Inferior parietal cortex (tissue), 1 donor: ENCODE data around the gene BAIAP2.
"Not testable (repeated sequence)": the region's sequence is repeated elsewhere in the genome, so short reads cannot be mapped to it uniquely, and the experiment has no call there.

Source experiments
- DNase-seq: peaks from one replicate; pipeline ENCODE4 v3.0.0-alpha.2; 2016; ENCODE audit errors: extremely low spot score

The BAIAP2 gene

DNA sequence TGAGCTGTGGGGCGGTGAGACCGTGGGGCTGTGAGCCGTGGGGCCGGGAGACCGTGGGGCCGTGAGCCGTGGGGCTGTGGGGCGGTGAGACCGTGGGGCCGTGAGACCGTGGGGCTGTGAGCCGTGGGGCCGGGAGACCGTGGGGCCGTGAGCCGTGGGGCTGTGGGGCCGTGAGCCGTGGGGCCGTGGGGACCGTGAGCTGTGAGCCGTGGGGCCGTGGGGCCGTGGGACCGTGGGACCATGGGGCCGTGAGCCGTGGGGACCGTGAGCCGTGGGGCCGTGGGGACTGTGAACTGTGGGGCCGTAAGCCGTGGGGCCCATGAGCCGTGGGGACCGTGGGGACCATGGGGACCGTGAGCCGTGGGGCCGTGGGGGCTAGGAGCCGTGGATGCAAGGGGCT lies 105.7 kb downstream of the BAIAP2 start:
- DNase-seq, result no peak

DNA sequence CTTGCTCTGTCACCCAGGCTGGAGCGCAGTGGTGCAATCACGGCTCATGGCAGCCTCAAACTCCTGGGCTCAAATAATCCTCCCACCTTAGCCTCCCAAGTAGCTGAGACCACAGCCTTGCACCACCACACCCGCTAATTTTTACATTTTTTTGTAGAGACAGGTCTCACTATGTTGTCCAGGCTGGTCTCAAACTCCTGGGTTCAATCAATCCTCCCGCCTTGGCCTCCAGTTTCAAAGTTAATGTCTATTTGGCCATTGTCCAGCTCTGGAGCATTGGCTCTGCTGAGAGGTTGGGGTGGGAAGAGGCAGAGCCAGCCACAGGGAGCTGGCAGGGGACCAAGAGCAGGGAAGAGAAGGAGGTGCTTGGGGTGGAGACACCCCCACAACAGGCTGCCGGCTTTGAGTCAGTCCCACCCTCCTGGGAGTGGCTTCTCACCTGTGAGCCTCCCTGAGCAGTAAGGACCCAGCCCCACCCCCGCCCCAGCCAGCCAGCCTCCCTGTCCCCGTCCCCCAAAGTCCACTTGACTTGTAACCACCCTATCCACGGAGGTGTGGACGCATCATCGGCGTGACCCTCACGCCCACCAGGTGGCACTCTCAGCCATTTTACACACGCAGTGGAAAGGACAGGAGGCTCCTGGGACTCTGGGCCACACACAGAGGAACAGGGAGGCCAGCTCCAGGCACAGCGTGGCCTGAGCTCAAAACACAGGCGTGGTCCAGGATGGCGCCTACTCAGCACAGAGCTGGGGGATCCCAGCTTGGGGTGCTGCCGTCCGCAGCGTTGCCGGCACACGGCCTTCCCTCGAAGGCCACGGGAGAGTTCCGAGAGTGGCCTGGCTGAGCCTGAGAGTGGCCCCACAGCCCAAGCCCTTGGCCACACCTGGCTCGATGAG lies 107.6 kb downstream of the BAIAP2 start:
- peak; percentile 87 for DNase-seq

DNA sequence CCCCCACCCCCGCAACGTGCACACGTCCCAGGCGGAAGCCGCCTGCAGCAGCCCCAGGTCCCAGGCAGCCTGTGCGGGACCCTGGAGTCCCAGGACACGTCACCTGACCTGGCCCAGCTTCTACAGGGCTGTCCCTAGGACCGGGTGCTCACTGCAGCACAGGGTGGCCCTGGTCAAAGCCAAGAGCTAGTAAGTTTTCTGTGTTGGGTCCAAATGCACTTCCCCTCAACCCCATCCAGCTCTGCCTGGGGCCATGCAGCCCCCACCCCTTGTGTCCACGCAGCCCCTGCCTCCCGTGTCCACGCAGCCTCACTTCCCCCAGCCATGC lies 108.2 kb downstream of the BAIAP2 start:
- no peak for DNase-seq

DNA sequence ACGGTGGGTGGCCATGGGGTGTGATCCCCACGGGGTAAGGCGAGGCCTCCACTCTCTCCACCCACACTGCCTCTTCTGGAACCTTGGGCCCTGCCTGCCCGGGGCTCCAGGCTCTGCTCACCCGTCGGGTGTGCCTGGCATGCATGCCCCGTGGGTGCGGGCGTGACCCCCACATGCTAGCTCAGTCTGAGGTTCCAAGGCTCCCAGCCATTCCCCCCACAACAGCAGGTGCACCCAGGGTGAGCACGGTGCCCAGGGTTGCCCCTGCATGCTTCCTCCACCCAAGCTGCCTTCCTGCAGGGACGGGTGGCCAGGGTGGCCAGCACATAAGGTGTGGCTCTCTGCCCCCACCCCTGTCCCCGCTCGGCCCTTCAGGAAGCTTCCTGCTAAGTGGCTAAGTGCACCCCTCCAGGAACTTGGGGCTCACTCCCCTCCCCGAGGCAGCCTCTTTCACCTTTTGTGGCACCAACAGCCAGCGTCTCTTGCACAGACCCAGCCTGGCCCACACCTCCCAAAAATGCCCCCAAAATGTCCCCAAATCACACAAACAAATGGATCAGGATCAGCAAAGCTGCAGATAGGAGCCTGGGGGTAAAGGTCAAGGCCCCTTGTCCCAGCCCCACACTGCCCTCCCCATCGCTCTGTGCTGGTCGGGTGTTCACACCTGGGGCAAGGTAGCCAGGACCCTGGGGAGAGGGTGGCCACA lies 108.9 kb downstream of the BAIAP2 start:
- no peak for DNase-seq

DNA sequence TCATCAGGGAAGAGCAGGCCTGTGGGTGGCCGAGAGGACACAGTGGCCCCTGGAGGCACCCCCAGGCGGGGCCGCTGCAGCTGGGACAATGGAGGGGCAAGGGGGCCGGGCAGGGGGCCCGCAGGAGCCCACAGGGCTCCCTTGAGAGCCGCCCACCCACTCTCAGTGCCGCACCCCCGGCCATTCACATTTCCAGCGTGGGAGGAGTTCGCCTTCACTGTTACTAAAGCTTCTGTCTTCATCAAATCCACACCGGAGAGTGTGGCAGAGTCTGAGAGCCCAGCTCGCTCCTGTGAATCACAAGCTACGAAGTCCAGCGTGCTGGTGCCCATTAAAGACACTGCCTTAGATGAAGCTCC lies 109.5 kb downstream of the BAIAP2 start:
- DNase-seq, result no peak

DNA sequence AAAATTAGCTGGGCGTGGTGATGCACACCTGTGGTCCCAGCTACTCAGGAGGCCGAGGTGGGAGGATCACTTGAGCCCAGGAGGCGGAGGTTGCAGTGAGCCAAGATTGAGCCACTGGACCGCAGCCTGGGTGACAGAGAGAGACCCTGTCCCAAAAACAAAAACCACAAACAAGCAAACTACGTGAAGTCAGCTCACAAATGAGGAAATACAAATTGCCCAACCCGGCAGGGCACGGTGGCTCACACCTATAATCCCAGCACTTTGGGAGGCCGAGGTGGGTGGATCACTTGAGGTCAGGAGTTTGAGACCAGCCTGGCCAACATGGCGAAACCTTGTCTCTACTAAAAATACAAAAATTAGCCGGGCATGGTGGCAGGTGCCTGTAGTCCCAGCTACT lies 111.3 kb downstream of the BAIAP2 start:
- DNase-seq, result not testable (repeated sequence)

DNA sequence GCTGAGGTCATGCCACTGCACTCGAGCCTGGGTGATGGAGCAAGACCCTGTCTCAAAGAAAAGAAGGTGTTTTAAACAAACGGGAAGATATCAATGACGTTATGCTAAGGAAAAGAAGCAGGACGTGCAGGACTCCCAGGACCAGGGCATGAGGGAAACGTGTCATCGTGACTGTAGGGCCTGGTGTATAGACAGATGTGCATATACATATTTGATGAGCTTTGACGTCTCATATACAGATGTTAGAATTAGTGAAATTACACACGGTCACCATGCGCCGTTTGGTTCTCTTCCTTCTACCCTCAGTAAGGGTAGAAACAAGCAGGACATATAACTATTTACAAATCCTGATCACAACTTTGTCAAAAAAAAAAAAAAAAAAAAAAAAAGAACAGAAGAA lies 112.8 kb downstream of the BAIAP2 start:
- DNase-seq, result no peak

DNA sequence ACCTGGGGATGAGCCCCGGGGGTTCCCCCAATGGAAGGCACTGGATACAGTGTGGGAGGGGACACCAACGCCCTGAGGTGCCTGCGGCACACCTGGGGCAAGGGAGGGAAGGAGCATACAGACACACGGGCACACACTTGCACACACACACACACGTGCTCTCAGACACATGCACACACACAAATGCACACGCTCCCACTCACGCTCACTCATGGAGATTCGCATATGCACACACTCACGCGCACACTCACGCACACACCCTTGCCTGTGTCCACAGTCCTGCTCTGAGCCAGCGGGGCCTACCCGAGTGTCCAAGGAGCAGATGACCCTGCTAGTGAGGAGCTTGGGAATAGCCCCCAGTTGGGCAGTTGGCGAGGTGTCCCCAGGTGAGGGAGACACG lies 113.6 kb downstream of the BAIAP2 start:
- no peak for DNase-seq

DNA sequence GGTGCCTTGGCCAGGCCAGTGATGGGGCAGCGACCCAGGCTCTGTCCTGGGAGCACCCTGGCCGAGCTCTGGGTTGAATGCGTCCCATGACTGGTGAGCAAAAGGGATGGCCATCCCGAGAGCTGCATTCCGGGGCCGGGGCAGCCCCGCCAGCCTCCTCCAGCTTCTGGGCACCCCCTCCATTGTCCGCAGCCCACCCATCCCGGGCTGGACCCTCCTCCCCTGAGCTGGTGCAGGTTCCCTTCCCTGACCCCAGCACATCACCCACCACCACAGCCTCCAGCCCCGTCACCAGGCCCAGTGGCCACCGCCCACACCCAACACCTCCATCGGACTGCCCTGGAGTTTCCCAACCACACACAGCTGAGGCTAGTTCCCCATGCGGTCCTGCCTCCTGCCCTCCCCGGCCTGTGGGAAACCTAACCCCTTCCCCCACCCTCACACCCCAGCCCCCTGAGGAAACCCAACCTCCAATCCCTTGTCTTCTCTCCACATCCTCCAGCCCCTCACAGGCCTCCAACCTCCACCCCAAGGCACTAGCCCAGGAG lies 114.1 kb downstream of the BAIAP2 start:
- no peak for DNase-seq

DNA sequence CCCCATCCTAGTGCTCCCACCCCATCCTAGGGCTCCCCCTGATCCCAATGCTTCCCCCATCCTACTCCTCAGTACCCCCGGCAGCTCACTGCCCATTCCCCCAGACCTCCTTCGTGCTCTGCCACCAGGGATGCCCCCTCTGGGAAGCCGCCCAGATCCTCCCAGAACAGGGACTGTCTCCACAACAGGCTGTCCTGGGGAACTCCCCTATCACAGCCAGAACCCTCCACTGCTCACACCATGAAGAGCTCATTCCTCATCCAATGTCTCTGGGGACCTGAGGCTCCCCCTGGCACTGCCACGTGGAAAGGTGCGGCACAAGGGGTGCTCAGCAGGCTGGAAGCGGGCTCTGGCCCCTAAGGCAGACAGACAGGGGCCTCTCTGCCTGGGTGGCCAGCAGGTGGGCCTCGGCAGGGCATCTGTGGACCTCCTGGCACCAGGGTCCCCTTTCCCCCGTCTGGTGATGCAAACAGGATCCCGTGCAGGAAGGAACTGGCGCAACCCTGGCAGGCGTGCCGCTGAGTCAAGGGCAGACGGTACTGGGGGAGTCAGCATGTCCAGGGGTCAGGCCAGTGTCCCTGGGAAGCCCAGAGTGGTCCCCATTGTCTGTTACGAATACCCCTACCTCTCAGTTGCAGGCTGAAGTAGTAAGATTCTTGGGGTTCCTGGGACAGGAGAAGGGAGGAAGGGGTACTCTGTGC lies 115.6 kb downstream of the BAIAP2 start:
- no peak for DNase-seq

DNA sequence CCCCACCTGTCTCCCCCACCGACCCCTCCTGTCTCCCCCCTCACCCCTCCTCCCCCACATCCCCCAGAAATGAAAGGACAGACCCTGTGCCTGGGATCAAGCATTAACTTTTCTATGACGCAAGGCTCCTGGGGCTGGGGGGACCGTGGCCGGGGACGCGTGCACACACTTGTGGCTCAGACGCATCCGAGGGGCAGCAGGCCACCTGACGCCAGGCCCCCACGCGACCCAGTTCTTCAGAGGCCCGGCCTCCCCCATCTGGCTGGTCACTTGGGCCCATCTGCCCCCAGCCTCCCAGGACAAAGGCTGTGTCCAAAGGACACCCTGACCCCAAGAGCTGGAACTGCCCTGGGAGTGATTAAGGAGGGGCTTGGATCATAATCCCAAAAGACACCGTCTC lies 116.3 kb downstream of the BAIAP2 start:
- no peak for DNase-seq

DNA sequence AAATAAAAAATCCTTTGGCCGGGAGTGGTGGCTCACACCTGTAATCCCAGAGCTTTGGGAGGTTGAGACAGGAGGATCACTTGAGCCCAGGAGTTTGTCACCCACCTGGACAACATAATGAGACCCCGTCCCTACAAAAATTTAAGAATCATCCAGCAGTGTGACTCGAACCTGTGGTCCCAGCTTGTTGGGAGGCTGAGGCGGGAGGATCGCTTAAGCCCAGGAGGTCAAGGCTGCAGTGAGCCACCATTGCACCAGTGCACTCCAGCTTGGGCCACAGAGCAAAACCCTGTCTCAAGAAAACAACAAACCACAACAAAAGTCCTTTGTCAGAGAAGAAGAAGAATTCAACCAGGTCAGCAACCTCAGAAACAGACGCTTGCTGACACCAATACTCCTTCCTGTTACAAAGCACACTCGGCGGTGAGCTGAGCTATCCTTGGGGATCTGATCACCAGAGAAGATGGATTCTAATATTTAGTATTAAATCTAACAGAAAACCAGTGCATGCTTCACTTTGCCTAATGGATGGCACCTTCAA lies 117.4 kb downstream of the BAIAP2 start:
- no peak for DNase-seq

DNA sequence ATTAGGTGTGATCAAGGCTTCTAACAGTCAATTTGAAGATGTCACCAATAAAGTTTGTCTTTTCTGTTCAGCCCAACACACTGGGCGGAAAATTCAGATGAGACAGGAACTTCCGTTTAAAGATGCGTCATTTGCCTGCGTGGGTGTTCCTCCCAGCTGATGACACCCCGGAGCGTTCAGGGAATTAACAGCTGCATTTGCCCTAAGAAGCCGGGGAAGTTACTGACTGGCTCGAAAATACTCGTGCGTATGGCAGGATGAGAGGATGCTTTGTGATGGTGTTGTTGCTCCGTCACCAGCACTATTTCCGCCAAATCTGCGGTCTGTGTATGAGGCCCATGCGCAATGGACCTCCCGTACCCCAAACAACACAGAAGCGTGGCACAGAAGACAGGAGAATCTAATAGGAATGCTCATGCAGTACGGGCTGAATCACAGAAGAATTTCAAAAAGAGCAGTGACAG lies 118.4 kb downstream of the BAIAP2 start:
- peak; percentile 83 for DNase-seq

DNA sequence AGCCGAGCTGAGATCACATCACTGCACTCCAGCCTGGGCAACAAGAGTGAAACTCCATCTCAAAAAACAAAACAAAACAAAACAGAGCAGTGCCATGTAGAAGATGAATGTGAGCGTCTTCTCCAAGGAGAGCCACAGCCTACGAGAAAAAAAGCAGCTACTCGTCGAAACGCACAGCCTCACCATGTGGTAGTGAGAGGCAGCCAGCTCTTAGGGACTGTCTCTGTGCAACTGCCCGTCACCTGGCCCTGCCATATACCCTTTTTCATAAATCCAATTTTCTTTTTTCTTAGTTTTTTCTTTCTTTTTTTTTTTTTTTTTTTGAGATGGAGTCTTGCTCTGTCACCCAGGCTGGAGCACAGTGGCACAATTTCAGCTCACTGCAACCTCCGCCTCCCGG lies 119.1 kb downstream of the BAIAP2 start:
- DNase-seq, result not testable (repeated sequence)

DNA sequence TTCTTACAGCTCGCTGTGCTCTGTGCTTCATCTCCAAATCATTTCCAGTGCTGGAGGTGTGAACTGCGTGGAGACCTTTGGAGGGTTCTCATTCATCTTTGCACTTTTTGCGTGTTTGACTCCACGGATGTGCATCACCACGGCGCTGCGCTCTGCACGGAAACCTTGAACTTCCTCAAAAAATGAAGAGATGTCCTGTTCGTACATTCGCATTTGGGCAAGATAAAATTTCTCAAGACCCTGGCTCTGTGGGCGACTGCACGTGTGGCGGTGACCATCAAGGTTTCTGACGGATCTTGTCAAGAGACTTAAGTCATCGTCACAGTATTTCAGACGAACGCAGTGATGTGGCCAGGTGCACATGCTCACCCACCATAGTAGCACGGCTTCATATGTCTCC lies 120.0 kb downstream of the BAIAP2 start:
- no peak for DNase-seq

DNA sequence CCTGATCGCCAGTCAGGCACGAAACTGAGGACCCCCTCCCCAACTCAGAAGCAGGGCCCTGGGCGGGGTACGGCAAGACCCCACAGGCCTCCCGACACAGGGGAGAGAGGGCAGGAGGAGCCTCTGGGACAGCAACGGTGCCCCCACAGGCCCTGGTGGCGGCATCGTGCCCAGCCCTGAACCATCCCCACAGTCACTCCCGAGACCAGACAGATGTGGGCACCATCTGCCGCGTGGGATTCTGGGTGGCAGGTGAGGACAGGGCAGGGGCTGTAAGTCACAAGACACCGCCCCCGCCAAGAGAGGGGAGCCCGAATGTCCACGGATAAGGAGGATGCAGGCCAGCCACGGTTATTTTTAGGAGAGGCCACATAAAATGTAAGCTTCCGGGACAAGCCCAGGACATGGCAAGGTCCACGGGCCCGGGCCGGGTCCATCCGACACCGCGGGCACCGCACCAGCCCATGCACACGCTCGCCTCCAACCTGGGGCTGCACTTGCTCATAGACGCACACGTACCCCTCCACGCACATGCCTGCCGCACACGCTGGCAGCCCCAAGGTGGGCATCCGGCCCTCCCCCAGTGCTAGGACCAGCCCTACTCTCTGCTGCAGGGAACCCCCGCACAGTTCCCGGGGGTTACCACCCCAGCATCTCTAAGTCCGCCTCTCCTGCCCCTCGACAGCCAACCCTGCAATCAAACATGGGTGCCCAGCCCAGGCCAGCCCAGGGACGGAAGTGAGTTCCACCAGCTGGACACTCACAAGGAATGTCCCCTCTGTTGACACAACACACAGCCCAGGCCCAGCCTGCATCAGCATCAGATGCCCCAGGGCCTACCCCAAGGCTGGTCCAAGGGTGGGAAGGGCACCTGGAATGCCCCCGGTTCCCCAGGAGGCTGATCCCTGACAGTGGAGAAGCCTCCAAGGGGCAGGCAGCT lies 122.2 kb downstream of the BAIAP2 start:
- DNase-seq, result no peak

DNA sequence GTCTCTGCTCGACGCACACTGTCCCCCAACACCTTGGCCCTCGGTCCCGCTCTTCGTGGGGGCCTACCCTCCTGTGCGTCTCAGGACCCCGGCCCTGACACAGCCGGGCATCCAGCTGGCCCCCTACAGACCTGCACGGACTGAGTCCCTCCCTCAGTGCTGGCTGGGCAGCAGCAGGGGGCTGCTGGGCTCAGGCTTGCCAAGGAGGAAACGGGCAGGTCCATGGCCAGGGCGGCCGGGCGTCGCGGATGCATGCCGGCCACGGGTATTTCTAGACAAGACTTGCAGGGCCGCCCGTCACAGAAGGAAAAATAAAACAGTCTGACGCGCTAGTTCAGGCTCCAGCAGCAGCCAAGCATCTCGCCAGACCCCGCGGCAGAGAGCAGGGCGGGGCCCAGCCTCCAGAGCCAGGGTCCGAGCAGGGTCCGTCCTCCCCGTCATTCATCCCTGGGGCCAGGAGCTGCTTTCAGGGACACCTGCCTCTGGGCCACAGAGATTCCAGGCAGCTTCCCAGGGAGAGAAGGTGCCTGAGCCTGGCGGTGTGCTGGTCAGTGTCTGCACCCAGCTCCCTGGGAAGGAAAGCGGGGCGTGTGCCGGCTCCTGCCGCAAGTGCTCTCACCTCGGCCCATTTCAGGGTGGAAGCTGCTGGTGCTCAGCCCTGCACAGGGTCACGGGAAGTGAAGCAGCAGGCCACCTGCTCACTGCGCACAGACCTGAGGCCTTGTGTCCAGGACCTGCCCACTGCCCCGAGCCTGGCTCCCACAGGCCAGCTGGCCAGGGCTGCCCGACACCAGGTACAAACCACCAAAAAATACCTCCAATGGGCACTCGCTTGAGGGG lies 123.1 kb downstream of the BAIAP2 start:
- DNase-seq, result no peak

DNA sequence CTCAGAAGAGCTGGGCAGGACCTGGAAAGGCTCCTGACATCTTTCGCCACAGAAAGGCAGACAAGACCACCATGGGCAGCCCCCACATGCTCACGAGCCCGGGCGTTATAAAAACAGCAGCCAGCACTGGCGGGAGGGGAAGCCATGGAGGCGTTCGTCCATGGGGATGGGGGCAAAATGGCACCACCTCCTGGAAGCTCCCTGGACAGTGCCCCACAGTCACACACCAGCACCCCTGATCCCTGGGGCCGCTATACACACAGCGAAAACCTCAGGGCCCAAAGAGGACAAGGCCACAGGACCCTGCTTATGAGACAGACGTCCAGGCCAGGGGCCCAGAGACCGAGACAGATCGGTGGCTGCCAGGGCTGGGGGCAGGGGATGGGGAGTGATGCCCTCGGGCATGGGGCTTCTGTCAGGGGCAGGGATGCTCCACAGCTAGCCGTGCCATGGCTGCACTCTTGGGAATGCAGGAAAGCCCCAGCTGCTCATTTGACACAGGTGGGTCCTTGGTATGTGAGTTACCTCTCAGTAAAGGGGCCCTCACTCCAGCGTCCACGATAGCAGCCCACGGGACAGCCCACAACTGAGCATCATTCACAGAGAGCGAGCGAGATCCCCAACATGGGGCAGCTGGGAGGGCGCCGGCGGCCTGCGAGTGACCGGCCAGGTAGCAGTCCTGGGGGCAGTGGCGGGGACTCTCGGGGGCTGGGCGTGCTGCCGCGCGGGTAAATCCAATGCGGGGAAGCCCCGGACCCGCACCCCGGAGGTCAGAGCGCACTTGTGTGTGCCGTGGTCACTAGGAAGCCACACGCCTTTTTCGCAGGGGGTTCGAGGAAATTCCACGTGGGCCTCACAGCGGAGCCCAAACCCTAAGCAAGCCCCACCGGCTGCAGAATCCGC lies 124.0 kb downstream of the BAIAP2 start:
- DNase-seq, result no peak
